HG02938 (cell line): ENCODE results near the gene GALR2.

Source experiments
- ATAC-seq: cut with Tn5 transposase; IDR thresholded peaks from one replicate; pipeline ENCODE4 v1.9.1; 2021; ENCODE audit warnings: mild to moderate bottlenecking, moderate library complexity; ENCODE audit not compliant: unreplicated experiment

The GALR2 gene

GRCh38 chr17:76078860-76079534, 4.4 kb downstream of the GALR2 start, which contains the start of gene ZACN:
ZACN (plus strand) TSS chr17:76079182; CDS start chr17:76079265, 83 bp downstream.
- no peak for ATAC-seq

- ATAC-seq = no peak
Observed at GRCh38 chr17:76079535-76079955, 5.0 kb downstream of the GALR2 start.

GRCh38 chr17:76079956-76080767, 5.6 kb downstream of the GALR2 start:
- ATAC-seq = no peak

GRCh38 chr17:76080768-76081287, 6.2 kb downstream of the GALR2 start:
- ATAC-seq = no peak

GRCh38 chr17:76081295-76082210, 7.0 kb downstream of the GALR2 start:
- ATAC-seq = no peak

- ATAC-seq = no peak
Observed at GRCh38 chr17:76082326-76083251, 8.0 kb downstream of the GALR2 start.

GRCh38 chr17:76083536-76084182, 9.1 kb downstream of the GALR2 start:
- no peak for ATAC-seq

GRCh38 chr17:76085066-76085730, 10.6 kb downstream of the GALR2 start:
- no peak for ATAC-seq

- no peak for ATAC-seq
Observed at GRCh38 chr17:76085731-76086366, 11.3 kb downstream of the GALR2 start.

- no peak for ATAC-seq
Observed at GRCh38 chr17:76086384-76086783, 11.8 kb downstream of the GALR2 start.

GRCh38 chr17:76087531-76087930, 12.9 kb downstream of the GALR2 start:
- no peak for ATAC-seq

GRCh38 chr17:76088041-76088867, 13.7 kb downstream of the GALR2 start:
- no peak for ATAC-seq

- ATAC-seq = no peak
Observed at GRCh38 chr17:76088868-76089576, 14.4 kb downstream of the GALR2 start.

- ATAC-seq = no peak
Observed at GRCh38 chr17:76089680-76090516, 15.3 kb downstream of the GALR2 start.

GRCh38 chr17:76090517-76091129, 16.0 kb downstream of the GALR2 start:
- ATAC-seq = no peak
